NCI-H345 treated with DMSO at 0.1 percent for 48 hours (cell line): ENCODE results near the gene MCM5.
"Not testable (repeated sequence)": the region's sequence is repeated elsewhere in the genome, so short reads cannot be mapped to it uniquely, and the experiment has no call there.

ENCODE experiments used
- DNase-seq: peaks from one replicate; lab custom pipeline; 2025; ENCODE audit not compliant: unreplicated experiment; lab: John Stamatoyannopoulos, UW

Gene MCM5

GRCh38 chr22:35470903-35471321 lies 71.0 kb downstream of the MCM5 start:
- no peak for DNase-seq

- not testable (repeated sequence) for DNase-seq
Measured at GRCh38 chr22:35471566-35471965, 71.6 kb downstream of the MCM5 start.

GRCh38 chr22:35472488-35472887 lies 72.5 kb downstream of the MCM5 start:
- DNase-seq, result no peak

- DNase-seq, result no peak
Measured at GRCh38 chr22:35473971-35474370, 74.0 kb downstream of the MCM5 start.
